SK-N-SH (cell line): Measurements from ENCODE around the gene SGPL1. TPM values are rescaled to one million over a fixed set of nuclear protein-coding genes. Genes with fewer than 3 reads are reported as not detected.
A peak's percentile ranks its signal among the peaks of the same experiment; 100 is the strongest.

Experiments
- CTCF ChIA-PET: fragments of 300-600, 350-600 bp; formaldehyde crosslinking; extraction: SDS; loops from one replicate; lab custom pipeline; 2021; lab: Yijun Ruan, JAX
- POLR2A ChIA-PET: fragments of 350-600 bp; sonication (Branson Sonifier 250); formaldehyde crosslinking; extraction: SDS; loops from one replicate; lab custom pipeline; 2020; ENCODE audit warnings: antibody characterized with exemption, inconsistent platforms; lab: Yijun Ruan, JAX
- DNase-seq: peaks from one replicate; pipeline ENCODE4 v3.0.0; 2012
- H2AFZ ChIP-seq: fragments of 200-600 bp; sonication (generic); 2 replicates; pipeline ENCODE4 v1.8.1; 2016; ENCODE audit warnings: antibody characterized with exemption, mild to moderate bottlenecking, low read depth
- H3F3A ChIP-seq: fragments of 200-600 bp; sonication (generic); replicated peaks from 2 replicates; pipeline ENCODE3; 2016; ENCODE audit warnings: antibody characterized with exemption, mild to moderate bottlenecking; ENCODE audit not compliant: insufficient read depth
- H3K27ac ChIP-seq, 2 experiments: fragments of 200-500 bp in 1 of 2; fragments of 200-600 bp in 1 of 2; sonication (Bioruptor generic) in 1 of 2; sonication (generic), shearing (Covaris generic) in 1 of 2; 2 replicates each; pipeline versions ENCODE4 v1.5.1 to v1.6.1; 2014 to 2016; ENCODE audit warnings: low read depth in 2 of 2, inconsistent platforms in 1 of 2, low read length in 1 of 2, mild to moderate bottlenecking in 1 of 2, mixed read lengths in 1 of 2
- H3K27me3 ChIP-seq: fragments of 200-600 bp; sonication (generic), shearing (Covaris generic); 2 replicates; pipeline ENCODE4 v1.6.1; 2016; ENCODE audit warnings: mixed run types; ENCODE audit not compliant: insufficient read depth
- H3K36me3 ChIP-seq, 2 experiments: fragments of 200-500 bp in 1 of 2; fragments of 200-600 bp in 1 of 2; sonication (Bioruptor generic) in 1 of 2; sonication (generic) in 1 of 2; replicated peaks in 1 of 2; 2 replicates each; pipeline versions ENCODE3 to v1.5.1; 2014 to 2016; ENCODE audit warnings: low read length in 1 of 2, mild to moderate bottlenecking in 1 of 2; ENCODE audit not compliant: insufficient read depth in 2 of 2, control insufficient read depth in 1 of 2
- H3K4me1 ChIP-seq, 2 experiments: fragments of 200-500 bp in 1 of 2; fragments of 200-600 bp in 1 of 2; sonication (Bioruptor generic) in 1 of 2; sonication (generic), shearing (Covaris generic) in 1 of 2; 2 replicates each; pipeline versions ENCODE4 v1.5.1 to v1.6.1; 2014 to 2016; ENCODE audit warnings: low read depth in 1 of 2, low read length in 1 of 2, mixed run types in 1 of 2; ENCODE audit not compliant: insufficient read depth in 2 of 2, control insufficient read depth in 1 of 2
- H3K4me2 ChIP-seq: fragments of 200-600 bp; sonication (generic), shearing (Covaris generic); 2 replicates; pipeline ENCODE4 v1.6.1; 2017; ENCODE audit warnings: mixed run types
- H3K4me3 ChIP-seq, 2 experiments: fragments of 200-500 bp in 1 of 2; fragments of 200-600 bp in 1 of 2; sonication (Bioruptor generic) in 1 of 2; sonication (generic), shearing (Covaris generic) in 1 of 2; 2 replicates each; pipeline versions ENCODE4 v1.5.1 to v1.8.1; 2014 to 2016; ENCODE audit warnings: low read depth in 2 of 2, inconsistent platforms in 1 of 2, low read length in 1 of 2, mild to moderate bottlenecking in 1 of 2, mixed read lengths in 1 of 2, moderate library complexity in 1 of 2
- H3K79me2 ChIP-seq: fragments of 200-600 bp; sonication (generic); 2 replicates; pipeline ENCODE4 v1.8.1; 2017; ENCODE audit warnings: mild to moderate bottlenecking; ENCODE audit not compliant: insufficient read depth
- H3K9ac ChIP-seq: fragments of 200-600 bp; sonication (generic); 2 replicates; pipeline ENCODE4 v1.6.1; 2017; ENCODE audit warnings: mixed run types
- H3K9me2 ChIP-seq: fragments of 200-600 bp; sonication (generic); 2 replicates; pipeline ENCODE4 v1.6.1; 2017; ENCODE audit warnings: mixed run types
- H3K9me3 ChIP-seq: fragments of 200-600 bp; sonication (generic); 2 replicates; pipeline ENCODE4 v1.6.1; 2017; ENCODE audit warnings: mixed run types, mild to moderate bottlenecking, moderate library complexity
- H4K20me1 ChIP-seq: fragments of 200-600 bp; sonication (generic); 2 replicates; pipeline ENCODE4 v1.6.1; 2017; ENCODE audit warnings: mild to moderate bottlenecking, mixed run types; ENCODE audit not compliant: insufficient read depth
- ELF1 ChIP-seq: IDR thresholded peaks from 2 replicates; pipeline ENCODE4 v1.4.0; 2012
- EP300 ChIP-seq, 2 experiments: IDR thresholded peaks; 2 replicates each; pipeline versions ENCODE4 v1.4.0 to v1.6.1; 2012; ENCODE audit warnings: borderline replicate concordance in 1 of 2, low read depth in 1 of 2, low read length in 1 of 2
- FOSL2 ChIP-seq: IDR thresholded peaks from 2 replicates; pipeline ENCODE4 v1.4.0; 2012; ENCODE audit warnings: low read depth, mild to moderate bottlenecking, moderate library complexity, borderline replicate concordance
- FOXM1 ChIP-seq: IDR thresholded peaks from 2 replicates; pipeline ENCODE4 v1.4.0; 2012; ENCODE audit warnings: low read depth, mild to moderate bottlenecking
- GABPA ChIP-seq: IDR thresholded peaks from 2 replicates; pipeline ENCODE4 v1.4.0; 2012; ENCODE audit warnings: low read depth, mild to moderate bottlenecking
- JUND ChIP-seq: IDR thresholded peaks from 2 replicates; pipeline ENCODE4 v1.4.0; 2012
- NFIC ChIP-seq: IDR thresholded peaks from 2 replicates; pipeline ENCODE4 v1.4.0; 2012; ENCODE audit warnings: borderline replicate concordance
- POLR2AphosphoS5 ChIP-seq: IDR thresholded peaks from 2 replicates; pipeline ENCODE4 v1.6.1; 2012; ENCODE audit warnings: low read depth, low read length
- RCOR1 ChIP-seq: fragments of 150-350 bp; IDR thresholded peaks from 2 replicates; pipeline ENCODE4 v1.6.1; 2017; ENCODE audit warnings: antibody characterized with exemption, low read length
- RXRA ChIP-seq: IDR thresholded peaks from 2 replicates; pipeline ENCODE4 v1.4.0; 2012; ENCODE audit warnings: low read depth, mild to moderate bottlenecking, borderline replicate concordance
- SIN3A ChIP-seq: IDR thresholded peaks from 2 replicates; pipeline ENCODE4 v1.6.1; 2012; ENCODE audit warnings: low read depth, mild to moderate bottlenecking, low read length, moderate library complexity, borderline replicate concordance
- TAF1 ChIP-seq: IDR thresholded peaks from 2 replicates; pipeline ENCODE4 v1.6.1; 2012; ENCODE audit warnings: low read depth, mild to moderate bottlenecking, low read length, moderate library complexity, borderline replicate concordance
- TEAD4 ChIP-seq: IDR thresholded peaks from 2 replicates; pipeline ENCODE4 v1.4.0; 2012; ENCODE audit warnings: mild to moderate bottlenecking, borderline replicate concordance; ENCODE audit not compliant: insufficient read depth
- YY1 ChIP-seq: IDR thresholded peaks from 2 replicates; pipeline ENCODE4 v1.4.0; 2012; ENCODE audit warnings: low read depth, mild to moderate bottlenecking
- WGBS: methylation state at CpG from one replicate; pipeline ENCODE4 v1.1.6; 2017; ENCODE audit warnings: low lambda C conversion rate; 5-methylcytosine and 5-hydroxymethylcytosine counted together
- polyA plus RNA-seq, 3 experiments: library from polyadenylated mRNA; depleted of rRNA; stranded (reverse); fragments of >200 nt; gene quantifications; 2 replicates each; pipeline ENCODE4 v1.2.3, GENCODE V29; 2012
- TF ChIP-seq, protein P1 (sequence below): fragments of 150-350 bp; IDR thresholded peaks from 2 replicates; pipeline ENCODE4 v1.6.1; 2017; ENCODE audit warnings: antibody characterized with exemption, low read length, low read depth, borderline replicate concordance
- TF ChIP-seq, protein P2 (sequence below): IDR thresholded peaks from 2 replicates; pipeline ENCODE4 v1.4.0; 2012; ENCODE audit warnings: low read depth, borderline replicate concordance
- TF ChIP-seq, protein P3 (sequence below): fragments of 150-350 bp; IDR thresholded peaks from 2 replicates; pipeline ENCODE4 v1.6.1; 2016; ENCODE audit warnings: mild to moderate bottlenecking, low read depth, low read length
- TF ChIP-seq, protein P4 (sequence below): IDR thresholded peaks from 2 replicates; pipeline ENCODE4 v1.6.1; 2012; ENCODE audit warnings: mild to moderate bottlenecking, low read depth, low read length, moderate library complexity

SGPL1 gene
- polyA plus RNA-seq, 1 of the 3 experiments (the other 2 are of a cell fraction) = 11.8 TPM

DNA sequence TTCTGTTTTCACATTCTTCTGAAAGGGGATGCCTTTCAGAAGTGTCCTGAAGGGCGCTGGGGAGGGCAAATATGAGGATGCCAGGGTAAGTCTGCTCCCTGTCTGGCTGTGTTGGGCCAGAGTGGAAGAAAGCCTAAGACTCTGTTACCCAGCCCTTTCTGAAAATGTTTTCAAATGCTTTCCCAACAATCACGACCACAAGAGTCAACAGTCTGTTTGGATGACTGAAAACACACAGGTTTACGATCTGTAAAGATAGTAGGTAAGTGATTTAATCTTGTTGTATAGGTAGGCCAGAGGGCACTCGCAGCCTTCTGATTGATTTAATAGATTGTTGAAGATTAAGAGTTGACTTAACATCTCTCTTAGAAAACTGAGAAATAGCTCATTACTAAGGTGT lies 13.2 kb downstream of the SGPL1 start:
- peaks cover 76% of the 10 kb centered on the region for H3K79me2 ChIP-seq
- no peaks in the 10 kb centered on the region for H3K9me2 ChIP-seq
- CTCF ChIA-PET = interaction anchor here (0.9 kb wide), 1 partner anchor 10 kb away, joined by 3 read pairs; no protein-coding TSS in a partner anchor

DNA sequence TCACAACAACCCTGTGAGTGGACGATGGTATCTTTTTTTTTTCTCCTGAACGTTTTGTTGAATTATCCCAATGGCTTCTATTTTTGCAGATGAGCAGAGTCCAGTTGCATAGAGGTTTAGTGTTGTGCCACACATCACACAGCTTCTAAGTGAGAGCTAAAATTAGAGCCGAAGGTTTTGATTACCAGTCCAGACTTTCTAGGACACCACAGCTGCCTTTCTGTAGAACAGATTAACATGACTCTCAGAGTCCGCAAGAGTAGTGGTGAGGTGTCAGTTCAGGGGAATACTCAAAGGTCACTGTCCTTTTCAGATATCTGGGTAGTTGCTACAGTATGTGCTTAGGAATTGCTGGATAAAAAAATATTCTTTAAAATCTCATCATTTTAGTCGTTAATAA lies 13.8 kb downstream of the SGPL1 start:
- Histone ChIP-seq H3K9me3 (no peaks in the 10 kb centered on the region), H2AFZ (no peak overlapping the region), H3K36me3 (peaks cover 20 to 27% of the 10 kb centered on the region in 2 experiments), H3K9me2 (no peaks in the 10 kb centered on the region), H3K9ac (no peak overlapping the region), H3K4me3 (no peak overlapping the region), H4K20me1 (no peaks in the 10 kb centered on the region), H3K27ac (peak overlapping the region in 1 of 2 experiments; percentile 99; a peak in 2 of 4 replicates), H3K4me1 (peaks cover 22 to 42% of the 10 kb centered on the region in 2 experiments), H3K27me3 (no peaks in the 10 kb centered on the region), H3F3A (peaks cover 46% of the 10 kb centered on the region), H3K4me2 (no peak overlapping the region), H3K79me2 (peaks cover 78% of the 10 kb centered on the region)
- 84% methylated on average over 5 of the region's 5 CpGs for WGBS
- ChIA-PET POLR2A (no interaction called here), CTCF (interaction anchor here (0.9 kb wide), 1 partner anchor 10 kb away, joined by 3 read pairs; no protein-coding TSS in a partner anchor)
- DNase-seq = no peak
- TF ChIP-seq EP300 (IDR thresholded peaks at IDR 0.05; ENCODE audit: borderline replicate concordance in 1 of 2, low read depth in 1 of 2, low read length in 1 of 2) (no peak), GABPA (no peak), NFIC (no peak), SIN3A (no peak), JUND (no peak), FOSL2 (no peak), FOXM1 (no peak), YY1 (no peak), RCOR1 (no peak)
- TF ChIP-seq, protein P1, sequence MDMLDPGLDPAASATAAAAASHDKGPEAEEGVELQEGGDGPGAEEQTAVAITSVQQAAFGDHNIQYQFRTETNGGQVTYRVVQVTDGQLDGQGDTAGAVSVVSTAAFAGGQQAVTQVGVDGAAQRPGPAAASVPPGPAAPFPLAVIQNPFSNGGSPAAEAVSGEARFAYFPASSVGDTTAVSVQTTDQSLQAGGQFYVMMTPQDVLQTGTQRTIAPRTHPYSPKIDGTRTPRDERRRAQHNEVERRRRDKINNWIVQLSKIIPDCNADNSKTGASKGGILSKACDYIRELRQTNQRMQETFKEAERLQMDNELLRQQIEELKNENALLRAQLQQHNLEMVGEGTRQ = no peak
- TF ChIP-seq, protein P2, sequence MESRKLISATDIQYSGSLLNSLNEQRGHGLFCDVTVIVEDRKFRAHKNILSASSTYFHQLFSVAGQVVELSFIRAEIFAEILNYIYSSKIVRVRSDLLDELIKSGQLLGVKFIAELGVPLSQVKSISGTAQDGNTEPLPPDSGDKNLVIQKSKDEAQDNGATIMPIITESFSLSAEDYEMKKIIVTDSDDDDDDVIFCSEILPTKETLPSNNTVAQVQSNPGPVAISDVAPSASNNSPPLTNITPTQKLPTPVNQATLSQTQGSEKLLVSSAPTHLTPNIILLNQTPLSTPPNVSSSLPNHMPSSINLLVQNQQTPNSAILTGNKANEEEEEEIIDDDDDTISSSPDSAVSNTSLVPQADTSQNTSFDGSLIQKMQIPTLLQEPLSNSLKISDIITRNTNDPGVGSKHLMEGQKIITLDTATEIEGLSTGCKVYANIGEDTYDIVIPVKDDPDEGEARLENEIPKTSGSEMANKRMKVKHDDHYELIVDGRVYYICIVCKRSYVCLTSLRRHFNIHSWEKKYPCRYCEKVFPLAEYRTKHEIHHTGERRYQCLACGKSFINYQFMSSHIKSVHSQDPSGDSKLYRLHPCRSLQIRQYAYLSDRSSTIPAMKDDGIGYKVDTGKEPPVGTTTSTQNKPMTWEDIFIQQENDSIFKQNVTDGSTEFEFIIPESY = no peak
- TF ChIP-seq, protein P3, sequence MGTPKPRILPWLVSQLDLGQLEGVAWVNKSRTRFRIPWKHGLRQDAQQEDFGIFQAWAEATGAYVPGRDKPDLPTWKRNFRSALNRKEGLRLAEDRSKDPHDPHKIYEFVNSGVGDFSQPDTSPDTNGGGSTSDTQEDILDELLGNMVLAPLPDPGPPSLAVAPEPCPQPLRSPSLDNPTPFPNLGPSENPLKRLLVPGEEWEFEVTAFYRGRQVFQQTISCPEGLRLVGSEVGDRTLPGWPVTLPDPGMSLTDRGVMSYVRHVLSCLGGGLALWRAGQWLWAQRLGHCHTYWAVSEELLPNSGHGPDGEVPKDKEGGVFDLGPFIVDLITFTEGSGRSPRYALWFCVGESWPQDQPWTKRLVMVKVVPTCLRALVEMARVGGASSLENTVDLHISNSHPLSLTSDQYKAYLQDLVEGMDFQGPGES = no peak
- TF ChIP-seq, protein P4, sequence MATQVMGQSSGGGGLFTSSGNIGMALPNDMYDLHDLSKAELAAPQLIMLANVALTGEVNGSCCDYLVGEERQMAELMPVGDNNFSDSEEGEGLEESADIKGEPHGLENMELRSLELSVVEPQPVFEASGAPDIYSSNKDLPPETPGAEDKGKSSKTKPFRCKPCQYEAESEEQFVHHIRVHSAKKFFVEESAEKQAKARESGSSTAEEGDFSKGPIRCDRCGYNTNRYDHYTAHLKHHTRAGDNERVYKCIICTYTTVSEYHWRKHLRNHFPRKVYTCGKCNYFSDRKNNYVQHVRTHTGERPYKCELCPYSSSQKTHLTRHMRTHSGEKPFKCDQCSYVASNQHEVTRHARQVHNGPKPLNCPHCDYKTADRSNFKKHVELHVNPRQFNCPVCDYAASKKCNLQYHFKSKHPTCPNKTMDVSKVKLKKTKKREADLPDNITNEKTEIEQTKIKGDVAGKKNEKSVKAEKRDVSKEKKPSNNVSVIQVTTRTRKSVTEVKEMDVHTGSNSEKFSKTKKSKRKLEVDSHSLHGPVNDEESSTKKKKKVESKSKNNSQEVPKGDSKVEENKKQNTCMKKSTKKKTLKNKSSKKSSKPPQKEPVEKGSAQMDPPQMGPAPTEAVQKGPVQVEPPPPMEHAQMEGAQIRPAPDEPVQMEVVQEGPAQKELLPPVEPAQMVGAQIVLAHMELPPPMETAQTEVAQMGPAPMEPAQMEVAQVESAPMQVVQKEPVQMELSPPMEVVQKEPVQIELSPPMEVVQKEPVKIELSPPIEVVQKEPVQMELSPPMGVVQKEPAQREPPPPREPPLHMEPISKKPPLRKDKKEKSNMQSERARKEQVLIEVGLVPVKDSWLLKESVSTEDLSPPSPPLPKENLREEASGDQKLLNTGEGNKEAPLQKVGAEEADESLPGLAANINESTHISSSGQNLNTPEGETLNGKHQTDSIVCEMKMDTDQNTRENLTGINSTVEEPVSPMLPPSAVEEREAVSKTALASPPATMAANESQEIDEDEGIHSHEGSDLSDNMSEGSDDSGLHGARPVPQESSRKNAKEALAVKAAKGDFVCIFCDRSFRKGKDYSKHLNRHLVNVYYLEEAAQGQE = no peak

More for the DNA sequence above, 13.2 kb downstream of the SGPL1 start:
- Histone ChIP-seq H3K4me1 (peaks cover 21 to 36% of the 10 kb centered on the region in 2 experiments), H3K27me3 (no peaks in the 10 kb centered on the region), H3K9ac (no peak overlapping the region), H3K4me2 (no peak overlapping the region), H2AFZ (no peak overlapping the region), H4K20me1 (no peaks in the 10 kb centered on the region), H3K27ac (no peak overlapping the region), H3F3A (peaks cover 40% of the 10 kb centered on the region), H3K9me3 (no peaks in the 10 kb centered on the region), H3K36me3 (peaks cover 20 to 28% of the 10 kb centered on the region in 2 experiments), H3K4me3 (no peak overlapping the region)
- no peak for TF ChIP-seq GABPA
- TF ChIP-seq POLR2AphosphoS5 = no peak
- no peak for TF ChIP-seq ELF1
- no peak for TF ChIP-seq RXRA
- no peak for TF ChIP-seq TAF1
- TF ChIP-seq, protein P2 = no peak
- TF ChIP-seq TEAD4 = no peak
- POLR2A ChIA-PET = no interaction called here
- DNase-seq = no peak
- 91% methylated on average over 4 of the region's 4 CpGs for WGBS
